GM19463 (cell line): Measurements from ENCODE around the gene FASN.

ENCODE experiments used
- ATAC-seq: cut with Tn5 transposase; IDR thresholded peaks from one replicate; pipeline ENCODE4 v1.9.1; 2021; ENCODE audit warnings: mild to moderate bottlenecking, moderate library complexity; ENCODE audit not compliant: unreplicated experiment

The FASN gene

DNA sequence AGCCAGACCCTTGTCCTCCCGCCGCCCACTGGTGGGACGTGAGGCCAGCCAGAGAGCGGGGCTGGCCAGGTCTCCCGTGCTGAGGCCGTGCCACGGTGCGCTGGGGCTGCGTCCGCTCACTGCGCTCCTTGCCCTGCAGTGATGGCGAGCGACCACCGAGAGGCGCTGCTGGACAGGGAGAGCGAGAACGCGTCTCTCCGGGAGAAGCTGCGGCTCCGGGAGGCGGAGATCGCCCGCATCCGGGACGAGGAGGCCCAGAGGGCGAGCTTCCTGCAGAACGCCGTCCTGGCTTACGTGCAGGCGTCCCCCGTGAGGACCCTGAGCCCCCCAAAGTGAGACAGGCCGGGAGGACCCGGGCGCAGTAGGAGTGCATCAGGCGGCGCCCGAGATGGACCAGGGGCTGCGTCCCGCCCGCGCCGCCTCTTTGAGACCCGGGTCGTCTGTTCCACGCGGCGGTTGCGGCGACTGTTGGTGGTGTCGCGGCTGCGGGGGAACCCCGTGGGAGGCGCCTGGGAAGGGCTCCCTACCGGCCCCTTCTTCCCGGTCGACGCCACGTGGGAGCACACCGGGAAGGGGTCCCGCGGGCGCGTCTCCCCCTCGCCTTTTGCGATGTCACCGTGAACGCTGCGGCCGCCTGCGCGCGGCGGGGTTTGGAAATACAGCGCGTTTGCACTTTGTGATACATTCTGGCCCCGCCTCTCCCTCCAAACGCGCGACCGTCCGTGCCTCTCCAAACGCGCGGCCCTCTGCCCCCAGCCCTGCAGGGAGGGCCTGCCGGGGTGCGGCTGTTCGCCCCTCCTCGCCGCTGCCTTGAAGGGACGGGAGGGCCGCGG is 67.3 kb downstream of the FASN start:
- ATAC-seq: no peak

DNA sequence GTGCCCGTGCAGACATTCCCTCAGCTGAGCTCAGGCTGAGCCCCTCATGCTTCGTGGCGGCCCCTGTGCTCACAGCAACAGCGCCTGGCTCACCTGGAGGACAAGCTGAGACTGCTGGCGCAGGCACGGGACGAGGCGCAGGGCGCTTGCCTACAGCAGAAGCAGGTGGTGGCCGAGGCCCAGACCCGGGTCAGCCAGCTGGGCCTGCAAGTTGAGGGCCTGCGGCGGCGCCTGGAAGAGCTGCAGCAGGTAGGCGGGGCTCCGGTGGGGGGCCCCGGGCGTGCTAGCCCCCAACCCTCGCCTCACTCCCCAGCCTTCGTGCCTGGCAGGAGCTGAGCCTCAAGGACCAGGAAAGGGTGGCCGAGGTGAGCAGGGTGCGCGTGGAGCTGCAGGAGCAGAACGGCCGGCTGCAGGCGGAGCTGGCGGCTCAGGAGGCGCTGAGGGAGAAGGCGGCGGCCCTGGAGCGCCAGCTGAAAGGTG is 68.0 kb downstream of the FASN start:
- no peak for ATAC-seq

DNA sequence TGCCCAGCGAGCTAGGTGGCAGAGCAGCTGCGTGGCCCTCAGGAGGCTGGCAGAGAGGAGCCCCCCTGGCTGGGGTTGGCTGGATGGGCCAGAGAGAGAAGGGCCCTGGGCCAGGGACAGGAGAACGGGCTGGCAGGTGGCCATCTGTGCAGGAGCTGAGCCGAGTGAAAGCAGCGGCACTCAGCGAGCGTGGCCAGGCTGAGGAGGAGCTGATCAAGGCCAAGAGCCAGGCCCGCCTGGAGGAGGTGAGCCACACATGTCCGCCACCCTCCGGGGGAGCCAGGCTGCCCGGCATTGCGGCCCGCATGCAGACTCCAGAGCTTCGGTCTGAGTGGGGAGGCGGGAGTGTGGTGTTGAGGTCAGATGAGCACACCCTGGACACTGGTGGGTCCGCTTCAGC is 68.6 kb downstream of the FASN start:
- no peak for ATAC-seq

DNA sequence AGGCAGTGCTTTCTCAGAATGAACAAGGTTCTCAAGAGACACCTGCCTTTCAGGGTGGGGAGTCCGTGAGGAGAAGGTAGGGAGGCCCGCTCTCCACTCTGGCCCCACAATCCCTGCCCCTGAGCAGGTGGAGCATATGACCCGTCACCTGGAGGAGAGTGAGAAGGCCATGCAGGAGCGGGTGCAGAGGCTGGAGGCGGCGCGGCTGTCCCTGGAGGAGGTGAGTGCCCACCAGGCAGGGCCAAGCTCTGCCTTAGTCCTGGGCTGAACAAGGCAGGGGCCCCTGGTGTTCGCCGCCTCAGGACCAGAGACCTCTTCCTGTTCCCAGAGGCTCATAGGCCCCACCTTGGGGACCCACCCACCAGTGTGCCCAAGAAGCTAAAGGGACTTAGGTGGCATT is 69.1 kb downstream of the FASN start:
- ATAC-seq: no peak
